Calu3 (cell line): ENCODE measurements around the gene TBX2. TPM values are rescaled to one million over a fixed set of nuclear protein-coding genes. Genes with fewer than 3 reads are reported as not detected.

Experiments used
- Bru-seq: library from RNA; stranded (reverse); fragments of 400-500 nt; gene quantifications from one replicate; lab custom pipeline; 2021; lab: Mats Ljungman, UMichigan
- BruChase-seq, 2 experiments: library from RNA; stranded (reverse); fragments of 400-500 nt; gene quantifications; one replicate each; lab custom pipeline; 2021; lab: Mats Ljungman, UMichigan
- BruUV-seq: library from RNA; stranded (reverse); fragments of 400-500 nt; replicated peaks from 2 replicates; lab custom pipeline; 2021; lab: Mats Ljungman, UMichigan
- CTCF ChIA-PET: fragments of 300-600 bp; sonication (Branson Sonifier 250); formaldehyde crosslinking; loops from one replicate; lab custom pipeline; 2022; ENCODE audit warnings: antibody characterized with exemption; lab: Charles Lee
- DNase-seq: peaks from one replicate; pipeline ENCODE4 v3.0.0; 2022
- H3K27ac Mint-ChIP-seq: one replicate; pipeline ENCODE4 v1.8.0; 2022; ENCODE audit warnings: mixed read lengths; ENCODE audit not compliant: unreplicated experiment
- H3K27me3 Mint-ChIP-seq: one replicate; pipeline ENCODE4 v1.8.0; 2022; ENCODE audit warnings: mixed read lengths; ENCODE audit not compliant: unreplicated experiment
- H3K36me3 Mint-ChIP-seq: one replicate; pipeline ENCODE4 v1.8.0; 2022; ENCODE audit warnings: mild to moderate bottlenecking, moderate library complexity, mixed read lengths; ENCODE audit not compliant: insufficient read depth, unreplicated experiment
- H3K4me1 Mint-ChIP-seq: one replicate; pipeline ENCODE4 v1.8.0; 2022; ENCODE audit warnings: mild to moderate bottlenecking, low read depth, mixed read lengths; ENCODE audit not compliant: unreplicated experiment
- H3K4me3 Mint-ChIP-seq: one replicate; pipeline ENCODE4 v1.8.0; 2022; ENCODE audit warnings: mild to moderate bottlenecking, low read depth, moderate library complexity, mixed read lengths; ENCODE audit not compliant: unreplicated experiment
- H3K9me3 Mint-ChIP-seq: one replicate; pipeline ENCODE4 v1.8.0; 2022; ENCODE audit warnings: low read depth, mixed read lengths; ENCODE audit not compliant: unreplicated experiment
- intact Hi-C: fragments of 100-400 bp; cut with micrococcal nuclease; formaldehyde crosslinking; loops from one replicate; pipeline ENCODE4 v1.10.0; 2022; ENCODE audit not compliant: unreplicated experiment
- long read RNA-seq: library from polyadenylated mRNA; stranded (forward); transcript quantifications from one replicate; pipeline ENCODE4 v2.0.0, GENCODE V29; 2022
- total RNA-seq: library from RNA; stranded (reverse); gene quantifications from 2 replicates; pipeline ENCODE4 v1.2.3, GENCODE V29; 2022
- TF ChIP-seq, protein P1 (sequence below): fragments of 200-600 bp; IDR thresholded peaks from one replicate; pipeline ENCODE4 v1.8.0; 2022; ENCODE audit warnings: antibody characterized with exemption; ENCODE audit not compliant: unreplicated experiment

The TBX2 gene
- 0.14 and 0.15 TPM in 2 replicates for total RNA-seq
- percentile 10 among the genes with signal in this experiment for Bru-seq, nascent RNA
- percentile 7 among the genes with signal in this experiment for BruChase-seq, experiment 1, labeled RNA remaining after a 6-hour chase
- percentile 8 among the genes with signal in this experiment for BruChase-seq, experiment 2, labeled RNA remaining after a 2-hour chase
- long read RNA-seq: 0 reads

- Mint-ChIP-seq H3K4me1 (no peaks in the 10 kb centered on the region), H3K9me3 (no peaks in the 10 kb centered on the region), H3K4me3 (peak within 1 kb of the TSS; percentile 66), H3K36me3 (peaks cover 11% of the 10 kb centered on the region), H3K27ac (no peak within 1 kb of the TSS), H3K27me3 (peaks cover 58% of the 10 kb centered on the region)
- BruUV-seq: no TSS peak
- peak; percentile 56 for DNase-seq
- intact Hi-C loops: loop anchor here (10.0 kb wide), 1 partner anchor 675 kb away; no protein-coding TSS in a partner anchor
- TF ChIP-seq, protein P1, sequence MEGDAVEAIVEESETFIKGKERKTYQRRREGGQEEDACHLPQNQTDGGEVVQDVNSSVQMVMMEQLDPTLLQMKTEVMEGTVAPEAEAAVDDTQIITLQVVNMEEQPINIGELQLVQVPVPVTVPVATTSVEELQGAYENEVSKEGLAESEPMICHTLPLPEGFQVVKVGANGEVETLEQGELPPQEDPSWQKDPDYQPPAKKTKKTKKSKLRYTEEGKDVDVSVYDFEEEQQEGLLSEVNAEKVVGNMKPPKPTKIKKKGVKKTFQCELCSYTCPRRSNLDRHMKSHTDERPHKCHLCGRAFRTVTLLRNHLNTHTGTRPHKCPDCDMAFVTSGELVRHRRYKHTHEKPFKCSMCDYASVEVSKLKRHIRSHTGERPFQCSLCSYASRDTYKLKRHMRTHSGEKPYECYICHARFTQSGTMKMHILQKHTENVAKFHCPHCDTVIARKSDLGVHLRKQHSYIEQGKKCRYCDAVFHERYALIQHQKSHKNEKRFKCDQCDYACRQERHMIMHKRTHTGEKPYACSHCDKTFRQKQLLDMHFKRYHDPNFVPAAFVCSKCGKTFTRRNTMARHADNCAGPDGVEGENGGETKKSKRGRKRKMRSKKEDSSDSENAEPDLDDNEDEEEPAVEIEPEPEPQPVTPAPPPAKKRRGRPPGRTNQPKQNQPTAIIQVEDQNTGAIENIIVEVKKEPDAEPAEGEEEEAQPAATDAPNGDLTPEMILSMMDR: no peak
- CTCF ChIA-PET: no interaction called here
Measured at GRCh38 chr17:61399131-61400065, at the start of gene TBX2. Gene TBX2, plus strand, starts transcription at chr17:61399843. Its CDS starts 334 bp downstream, at chr17:61400177.

DNA sequence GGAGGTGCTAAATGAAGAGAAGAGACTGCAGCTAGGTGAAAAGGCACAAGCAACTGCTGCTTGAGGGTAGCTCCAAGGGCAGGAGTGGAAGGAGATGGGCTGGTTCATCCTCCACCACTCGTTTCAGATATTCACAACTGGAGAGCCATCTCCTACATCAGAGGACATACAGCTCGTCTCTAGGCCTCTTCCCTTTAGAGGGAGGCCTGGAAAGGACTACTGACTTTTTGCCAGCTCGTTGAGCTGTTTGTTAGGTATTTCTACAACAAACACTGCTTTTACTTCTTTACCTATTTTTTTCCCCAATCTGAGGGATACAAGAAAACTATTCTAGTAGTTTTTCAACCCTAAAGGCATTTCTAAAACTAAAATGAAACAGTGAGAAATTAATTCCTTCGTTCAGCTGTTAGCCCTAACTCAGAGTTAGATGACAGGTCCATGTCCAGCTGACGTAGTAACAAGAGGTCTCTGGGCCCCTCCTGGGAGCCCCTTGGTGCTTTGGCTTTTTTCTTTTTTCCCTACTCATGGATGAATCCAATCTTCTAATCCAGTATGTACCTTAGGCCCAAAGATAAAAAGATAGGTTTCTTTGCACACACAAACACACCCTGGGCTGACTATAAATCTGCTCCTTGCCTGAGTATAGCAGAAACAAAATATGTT, 47.8 kb upstream of the TBX2 start:
- Mint-ChIP-seq H3K4me3 (no peak overlapping the region), H3K36me3 (no peaks in the 10 kb centered on the region), H3K4me1 (no peaks in the 10 kb centered on the region), H3K27me3 (peaks cover 15% of the 10 kb centered on the region), H3K9me3 (no peaks in the 10 kb centered on the region), H3K27ac (no peak overlapping the region)
- no peak for DNase-seq
- intact Hi-C loops: no loop called here
- TF ChIP-seq, protein P1: no peak
- BruUV-seq: no TSS peak
- CTCF ChIA-PET: no interaction called here

- no TSS peak for BruUV-seq
- intact Hi-C loops: no loop called here
- CTCF ChIA-PET: no interaction called here
- Mint-ChIP-seq H3K27ac (no peak overlapping the region), H3K4me1 (no peaks in the 10 kb centered on the region), H3K27me3 (peaks cover 13% of the 10 kb centered on the region), H3K36me3 (no peaks in the 10 kb centered on the region), H3K4me3 (no peak overlapping the region), H3K9me3 (no peaks in the 10 kb centered on the region)
- TF ChIP-seq, protein P1: no peak
- DNase-seq: no peak
Measured at GRCh38 chr17:61352408-61352770, 47.3 kb upstream of the TBX2 start.

DNA sequence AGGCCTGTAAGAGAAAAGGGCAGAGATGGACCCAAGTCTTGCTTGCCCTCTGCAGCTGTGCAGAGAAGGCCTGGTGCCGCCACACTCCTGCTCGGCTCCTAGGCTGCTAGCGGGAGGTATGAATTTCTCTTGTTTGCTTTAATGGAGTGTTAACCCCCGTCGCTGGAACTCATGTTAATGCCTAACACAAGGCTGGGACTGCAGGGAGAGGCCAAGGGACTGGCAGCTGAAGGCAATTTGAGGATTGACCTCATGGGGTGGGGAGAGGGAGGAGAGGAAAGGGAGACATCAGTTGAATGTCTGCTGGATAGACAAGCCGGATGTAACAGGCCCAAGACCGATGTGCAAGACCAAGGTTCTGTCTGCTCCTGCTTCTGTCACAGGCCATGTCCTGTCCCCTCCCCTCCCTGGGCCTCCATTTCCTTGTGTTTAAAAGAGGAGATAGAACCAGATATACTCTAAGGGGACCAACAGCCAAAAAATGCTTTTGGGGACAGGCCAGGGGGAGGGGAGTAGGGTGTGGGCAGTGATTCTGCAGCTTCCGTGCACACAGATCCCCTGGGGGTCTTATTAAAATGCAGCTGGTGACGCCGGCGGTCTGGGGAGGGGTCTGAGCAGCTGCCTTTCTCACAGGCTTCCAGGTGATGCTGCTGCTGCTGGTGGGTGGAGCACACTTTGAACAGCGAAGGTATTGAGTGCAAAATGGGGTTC, 46.7 kb upstream of the TBX2 start:
- H3K36me3 Mint-ChIP-seq: no peaks in the 10 kb centered on the region
- no peak overlapping the region for H3K27ac Mint-ChIP-seq
- TF ChIP-seq, protein P1: no peak
- no peaks in the 10 kb centered on the region for H3K4me1 Mint-ChIP-seq
- CTCF ChIA-PET: no interaction called here
- DNase-seq: no peak
- no peak overlapping the region for H3K4me3 Mint-ChIP-seq
- intact Hi-C loops: no loop called here
- no peaks in the 10 kb centered on the region for H3K9me3 Mint-ChIP-seq
- no TSS peak for BruUV-seq
- H3K27me3 Mint-ChIP-seq: peaks cover 7% of the 10 kb centered on the region
